ENCODE data around the gene CYB561.

Gene CYB561

DNA sequence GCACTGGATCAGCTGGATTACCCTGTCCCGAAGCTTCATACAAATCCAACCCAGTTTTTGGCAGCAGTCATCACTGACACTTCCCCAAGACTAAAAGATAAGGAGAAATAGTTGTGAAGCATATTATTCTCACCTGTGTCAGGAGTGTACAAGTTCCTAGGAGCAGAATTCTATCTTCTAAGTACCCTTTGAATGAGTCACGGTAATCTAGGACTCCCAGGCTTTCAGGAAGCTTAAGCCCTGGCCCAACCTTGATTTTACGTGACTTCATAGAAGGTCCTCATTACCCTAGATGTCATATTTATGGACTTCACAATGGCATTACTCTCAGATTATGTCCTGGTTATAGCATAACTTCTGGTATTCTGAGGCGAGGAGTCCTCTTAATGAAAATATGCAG lies 31.9 kb downstream of the CYB561 start:
- Histone ChIP-seq H3K36me3 (ENCODE audit: control insufficient read depth in 2 of 2, insufficient read depth in 1 of 2, low read length in 2 of 2) (peaks cover 2 to 59% of the 10 kb centered on the region in 2 experiments; a peak in 2 of 3 replicates), H3K4me1 (ENCODE audit: control insufficient read depth, insufficient read depth, low read length) (no peaks in the 10 kb centered on the region), H3K27ac (ENCODE audit: extremely low read depth, low read depth, low read length) (no peak overlapping the region), H3K9me3 (ENCODE audit: control insufficient read depth, insufficient read depth, low read depth, low read length) (no peaks in the 10 kb centered on the region), H3K4me3 (ENCODE audit: low read depth, low read length) (no peak overlapping the region)
- ChIA-PET CTCF (interaction anchor here (0.5 to 3.9 kb wide), 8 partner anchors 8 to 427 kb away, joined by 3 to 27 read pairs (median 4); no protein-coding TSS in a partner anchor), POLR2A (no interaction called here)
- TF ChIP-seq TCF7L2 (IDR thresholded peaks at IDR 0.05; ENCODE audit: borderline replicate concordance, low read depth, low read length) (no peak), BCL11A (tag by site-specific recombination; IDR thresholded peaks at IDR 0.05; ENCODE audit: low read depth) (no peak), ZNF202 (tag by site-specific recombination; IDR thresholded peaks at IDR 0.05; ENCODE audit: borderline replicate concordance) (no peak), REPIN1 (tag by site-specific recombination; IDR thresholded peaks at IDR 0.05; ENCODE audit: low read depth) (no peak), ZNF433 (tag by site-specific recombination; IDR thresholded peaks at IDR 0.05; ENCODE audit: low read depth) (no peak), YY1 (tag by site-specific recombination; IDR thresholded peaks at IDR 0.05) (no peak), KLF7 (tag by site-specific recombination; IDR thresholded peaks at IDR 0.05; ENCODE audit: borderline replicate concordance) (no peak), ZSCAN30 (tag by site-specific recombination; IDR thresholded peaks at IDR 0.05) (no peak), ZNF658 (tag by site-specific recombination; IDR thresholded peaks at IDR 0.05) (no peak), ZNF777 (tag by site-specific recombination; IDR thresholded peaks at IDR 0.05; ENCODE audit: borderline replicate concordance) (no peak), ZNF707 (tag by site-specific recombination; IDR thresholded peaks at IDR 0.05) (no peak), ZNF23 (tag by site-specific recombination; IDR thresholded peaks at IDR 0.05; ENCODE audit: borderline replicate concordance) (no peak), ZNF16 (tag by site-specific recombination; IDR thresholded peaks at IDR 0.05; ENCODE audit: low read depth) (no peak)
- TF ChIP-seq, protein P1, sequence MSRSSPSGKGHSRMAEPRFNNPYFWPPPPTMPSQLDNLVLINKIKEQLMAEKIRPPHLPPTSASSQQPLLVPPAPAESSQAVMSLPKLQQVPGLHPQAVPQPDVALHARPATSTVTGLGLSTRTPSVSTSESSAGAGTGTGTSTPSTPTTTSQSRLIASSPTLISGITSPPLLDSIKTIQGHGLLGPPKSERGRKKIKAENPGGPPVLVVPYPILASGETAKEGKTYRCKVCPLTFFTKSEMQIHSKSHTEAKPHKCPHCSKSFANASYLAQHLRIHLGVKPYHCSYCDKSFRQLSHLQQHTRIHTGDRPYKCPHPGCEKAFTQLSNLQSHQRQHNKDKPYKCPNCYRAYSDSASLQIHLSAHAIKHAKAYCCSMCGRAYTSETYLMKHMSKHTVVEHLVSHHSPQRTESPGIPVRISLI (tag by site-specific recombination; IDR thresholded peaks at IDR 0.05) = no peak
- TF ChIP-seq, protein P2, sequence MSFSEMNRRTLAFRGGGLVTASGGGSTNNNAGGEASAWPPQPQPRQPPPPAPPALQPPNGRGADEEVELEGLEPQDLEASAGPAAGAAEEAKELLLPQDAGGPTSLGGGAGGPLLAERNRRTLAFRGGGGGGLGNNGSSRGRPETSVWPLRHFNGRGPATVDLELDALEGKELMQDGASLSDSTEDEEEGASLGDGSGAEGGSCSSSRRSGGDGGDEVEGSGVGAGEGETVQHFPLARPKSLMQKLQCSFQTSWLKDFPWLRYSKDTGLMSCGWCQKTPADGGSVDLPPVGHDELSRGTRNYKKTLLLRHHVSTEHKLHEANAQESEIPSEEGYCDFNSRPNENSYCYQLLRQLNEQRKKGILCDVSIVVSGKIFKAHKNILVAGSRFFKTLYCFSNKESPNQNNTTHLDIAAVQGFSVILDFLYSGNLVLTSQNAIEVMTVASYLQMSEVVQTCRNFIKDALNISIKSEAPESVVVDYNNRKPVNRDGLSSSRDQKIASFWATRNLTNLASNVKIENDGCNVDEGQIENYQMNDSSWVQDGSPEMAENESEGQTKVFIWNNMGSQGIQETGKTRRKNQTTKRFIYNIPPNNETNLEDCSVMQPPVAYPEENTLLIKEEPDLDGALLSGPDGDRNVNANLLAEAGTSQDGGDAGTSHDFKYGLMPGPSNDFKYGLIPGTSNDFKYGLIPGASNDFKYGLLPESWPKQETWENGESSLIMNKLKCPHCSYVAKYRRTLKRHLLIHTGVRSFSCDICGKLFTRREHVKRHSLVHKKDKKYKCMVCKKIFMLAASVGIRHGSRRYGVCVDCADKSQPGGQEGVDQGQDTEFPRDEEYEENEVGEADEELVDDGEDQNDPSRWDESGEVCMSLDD (tag by site-specific recombination; IDR thresholded peaks at IDR 0.05) = no peak
- TF ChIP-seq, protein P3, sequence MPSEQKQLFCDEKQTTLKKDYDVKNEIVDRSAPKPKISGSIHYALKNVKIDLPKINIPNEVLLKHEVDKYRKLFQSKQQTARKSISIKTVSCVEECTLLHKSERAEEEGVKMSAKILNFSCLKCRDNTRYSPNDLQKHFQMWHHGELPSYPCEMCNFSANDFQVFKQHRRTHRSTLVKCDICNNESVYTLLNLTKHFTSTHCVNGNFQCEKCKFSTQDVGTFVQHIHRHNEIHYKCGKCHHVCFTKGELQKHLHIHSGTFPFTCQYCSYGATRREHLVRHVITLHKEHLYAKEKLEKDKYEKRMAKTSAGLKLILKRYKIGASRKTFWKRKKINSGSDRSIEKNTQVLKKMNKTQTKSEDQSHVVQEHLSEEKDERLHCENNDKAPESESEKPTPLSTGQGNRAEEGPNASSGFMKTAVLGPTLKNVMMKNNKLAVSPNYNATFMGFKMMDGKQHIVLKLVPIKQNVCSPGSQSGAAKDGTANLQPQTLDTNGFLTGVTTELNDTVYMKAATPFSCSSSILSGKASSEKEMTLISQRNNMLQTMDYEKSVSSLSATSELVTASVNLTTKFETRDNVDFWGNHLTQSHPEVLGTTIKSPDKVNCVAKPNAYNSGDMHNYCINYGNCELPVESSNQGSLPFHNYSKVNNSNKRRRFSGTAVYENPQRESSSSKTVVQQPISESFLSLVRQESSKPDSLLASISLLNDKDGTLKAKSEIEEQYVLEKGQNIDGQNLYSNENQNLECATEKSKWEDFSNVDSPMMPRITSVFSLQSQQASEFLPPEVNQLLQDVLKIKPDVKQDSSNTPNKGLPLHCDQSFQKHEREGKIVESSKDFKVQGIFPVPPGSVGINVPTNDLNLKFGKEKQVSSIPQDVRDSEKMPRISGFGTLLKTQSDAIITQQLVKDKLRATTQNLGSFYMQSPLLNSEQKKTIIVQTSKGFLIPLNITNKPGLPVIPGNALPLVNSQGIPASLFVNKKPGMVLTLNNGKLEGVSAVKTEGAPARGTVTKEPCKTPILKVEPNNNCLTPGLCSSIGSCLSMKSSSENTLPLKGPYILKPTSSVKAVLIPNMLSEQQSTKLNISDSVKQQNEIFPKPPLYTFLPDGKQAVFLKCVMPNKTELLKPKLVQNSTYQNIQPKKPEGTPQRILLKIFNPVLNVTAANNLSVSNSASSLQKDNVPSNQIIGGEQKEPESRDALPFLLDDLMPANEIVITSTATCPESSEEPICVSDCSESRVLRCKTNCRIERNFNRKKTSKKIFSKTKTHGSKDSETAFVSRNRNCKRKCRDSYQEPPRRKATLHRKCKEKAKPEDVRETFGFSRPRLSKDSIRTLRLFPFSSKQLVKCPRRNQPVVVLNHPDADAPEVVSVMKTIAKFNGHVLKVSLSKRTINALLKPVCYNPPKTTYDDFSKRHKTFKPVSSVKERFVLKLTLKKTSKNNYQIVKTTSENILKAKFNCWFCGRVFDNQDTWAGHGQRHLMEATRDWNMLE (tag by site-specific recombination; conservative IDR thresholded peaks at IDR 0.05; ENCODE audit: low read depth) = no peak

DNA sequence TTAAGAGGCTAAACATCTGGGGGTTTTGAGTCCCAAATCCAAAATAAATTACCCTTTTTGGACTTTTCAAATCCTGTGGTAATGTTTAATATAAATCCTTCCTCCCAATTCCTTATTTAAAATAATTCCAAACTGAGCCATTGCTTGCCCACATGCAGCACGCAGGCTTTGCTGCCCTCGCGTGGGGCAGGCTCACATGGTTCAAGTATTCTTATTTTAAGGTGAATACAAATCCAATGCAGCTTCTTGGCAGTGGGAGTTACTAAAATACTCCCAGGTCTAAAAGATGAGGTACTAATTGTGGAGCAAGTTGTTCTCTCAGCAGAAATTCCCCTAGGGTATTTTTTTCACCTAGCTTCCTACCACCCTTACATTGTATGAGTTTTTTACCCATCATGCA lies 33.0 kb downstream of the CYB561 start:
- POLR2A ChIA-PET = no interaction called here
- no peaks in the 10 kb centered on the region for H3K4me1 ChIP-seq (ENCODE audit: control insufficient read depth, insufficient read depth, low read length)
- CTCF ChIA-PET = interaction anchor here (0.6 to 2.2 kb wide), 2 partner anchors 11 to 436 kb away, joined by 4 to 18 read pairs; no protein-coding TSS in a partner anchor
- TF ChIP-seq, protein P4, sequence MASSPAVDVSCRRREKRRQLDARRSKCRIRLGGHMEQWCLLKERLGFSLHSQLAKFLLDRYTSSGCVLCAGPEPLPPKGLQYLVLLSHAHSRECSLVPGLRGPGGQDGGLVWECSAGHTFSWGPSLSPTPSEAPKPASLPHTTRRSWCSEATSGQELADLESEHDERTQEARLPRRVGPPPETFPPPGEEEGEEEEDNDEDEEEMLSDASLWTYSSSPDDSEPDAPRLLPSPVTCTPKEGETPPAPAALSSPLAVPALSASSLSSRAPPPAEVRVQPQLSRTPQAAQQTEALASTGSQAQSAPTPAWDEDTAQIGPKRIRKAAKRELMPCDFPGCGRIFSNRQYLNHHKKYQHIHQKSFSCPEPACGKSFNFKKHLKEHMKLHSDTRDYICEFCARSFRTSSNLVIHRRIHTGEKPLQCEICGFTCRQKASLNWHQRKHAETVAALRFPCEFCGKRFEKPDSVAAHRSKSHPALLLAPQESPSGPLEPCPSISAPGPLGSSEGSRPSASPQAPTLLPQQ (tag by site-specific recombination; IDR thresholded peaks at IDR 0.05) = no peak
- no peak overlapping the region for H3K27ac ChIP-seq (ENCODE audit: extremely low read depth, low read depth, low read length)
- H3K4me3 ChIP-seq (ENCODE audit: low read depth, low read length) = no peak overlapping the region
- H3K9me3 ChIP-seq (ENCODE audit: control insufficient read depth, insufficient read depth, low read depth, low read length) = no peaks in the 10 kb centered on the region
- peaks cover 5 to 52% of the 10 kb centered on the region in 2 experiments; a peak in 2 of 3 replicates for H3K36me3 ChIP-seq (ENCODE audit: control insufficient read depth in 2 of 2, insufficient read depth in 1 of 2, low read length in 2 of 2)
